HG03135 (cell line): Measurements from ENCODE around the gene RUSC1.
"Not testable (repeated sequence)": the region's sequence is repeated elsewhere in the genome, so short reads cannot be mapped to it uniquely, and the experiment has no call there.

Experiments
- ATAC-seq: cut with Tn5 transposase; IDR thresholded peaks from one replicate; pipeline ENCODE4 v1.9.1; 2021; ENCODE audit warnings: mild to moderate bottlenecking, moderate library complexity; ENCODE audit not compliant: unreplicated experiment

RUSC1 gene

DNA sequence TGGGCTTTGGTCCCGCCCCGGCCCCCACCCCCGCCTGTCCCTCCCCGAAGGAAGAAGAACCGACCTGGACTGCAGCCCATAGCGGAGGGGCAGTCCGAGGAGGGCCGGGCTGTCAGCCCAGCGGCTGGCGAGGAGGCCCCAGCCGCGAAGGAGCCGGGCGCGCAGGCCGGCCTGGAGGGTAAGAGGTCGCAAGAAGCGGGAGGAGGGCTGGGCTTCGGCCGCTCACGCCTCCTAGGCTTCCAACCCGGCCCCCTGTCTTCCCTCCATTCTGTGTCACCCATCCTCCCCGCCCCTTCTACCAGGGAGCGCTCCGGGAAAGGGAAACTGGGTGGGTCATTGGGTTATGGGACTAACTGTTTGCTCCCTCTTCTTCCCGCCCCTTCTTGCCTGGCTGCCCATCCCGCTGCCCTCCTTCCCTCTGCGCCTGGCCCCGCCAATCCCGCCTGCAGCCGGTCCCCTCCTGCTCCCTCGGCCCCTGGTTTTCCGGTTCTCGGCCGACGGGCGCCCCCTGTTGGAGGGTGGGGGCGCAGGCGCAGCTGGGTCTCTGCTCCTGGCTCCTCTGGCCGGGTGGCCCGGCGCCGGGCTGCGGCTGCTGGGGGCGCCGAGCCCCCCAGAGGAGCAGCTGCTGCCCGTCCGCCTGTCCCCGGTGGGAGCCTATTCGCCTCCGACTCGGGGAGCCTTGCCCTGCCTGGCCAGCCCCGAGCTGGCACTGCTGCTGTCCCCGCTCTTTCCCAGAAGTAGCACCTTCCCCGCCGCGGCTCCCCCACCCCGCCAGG lies 2.4 kb downstream of the RUSC1 start:
- peak; percentile 43 for ATAC-seq

DNA sequence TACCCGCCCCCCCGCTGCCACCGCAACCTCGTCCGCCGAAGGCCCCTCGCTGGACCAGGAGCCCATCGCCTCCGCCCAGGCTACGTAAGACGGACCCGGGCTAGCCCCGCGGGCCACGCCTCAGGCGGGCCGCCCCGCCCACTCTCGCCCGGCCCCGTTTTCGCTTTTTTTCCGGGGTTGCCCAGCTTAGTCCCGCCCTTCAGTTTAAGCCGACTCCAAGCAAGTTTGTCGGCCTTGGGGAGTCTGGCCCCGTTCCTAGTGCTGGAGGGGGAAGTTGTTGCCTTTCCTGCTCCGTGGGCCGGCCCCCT lies 3.0 kb downstream of the RUSC1 start:
- peak; percentile 38 for ATAC-seq

DNA sequence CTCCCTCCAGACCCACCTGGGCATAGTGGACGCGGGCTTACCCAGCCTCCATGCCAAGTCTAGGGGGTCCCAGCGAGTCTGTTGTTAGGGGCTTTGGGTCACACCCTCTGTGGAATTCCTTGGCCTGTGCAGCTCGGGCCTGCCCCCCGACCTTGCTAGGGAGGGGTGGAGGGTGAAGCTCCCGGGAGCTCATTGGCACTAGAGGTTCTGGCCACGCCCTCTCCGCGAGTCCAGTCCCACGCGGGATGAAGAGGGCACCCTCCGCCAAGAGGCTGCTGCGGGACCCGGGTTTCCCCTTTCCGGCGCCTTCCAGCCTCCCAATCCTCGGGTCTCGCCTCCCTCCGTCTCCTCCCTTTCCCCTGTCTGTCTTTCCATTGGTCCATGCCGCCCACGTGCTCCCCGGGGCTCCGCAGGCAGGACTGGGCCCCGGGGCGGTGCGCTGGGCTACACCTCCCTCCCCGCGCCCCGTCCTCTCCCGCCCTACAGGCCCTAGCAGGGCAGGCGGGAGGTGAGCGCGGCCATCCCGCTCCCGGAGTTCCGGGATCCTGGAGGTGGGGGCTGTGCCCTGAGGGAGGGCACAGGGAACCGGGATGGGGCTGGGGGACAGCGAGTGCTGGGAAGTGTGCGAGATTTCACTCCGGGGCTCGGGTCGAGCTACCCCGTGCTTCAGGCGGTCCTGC lies 3.5 kb downstream of the RUSC1 start:
- ATAC-seq: peak; percentile 53

DNA sequence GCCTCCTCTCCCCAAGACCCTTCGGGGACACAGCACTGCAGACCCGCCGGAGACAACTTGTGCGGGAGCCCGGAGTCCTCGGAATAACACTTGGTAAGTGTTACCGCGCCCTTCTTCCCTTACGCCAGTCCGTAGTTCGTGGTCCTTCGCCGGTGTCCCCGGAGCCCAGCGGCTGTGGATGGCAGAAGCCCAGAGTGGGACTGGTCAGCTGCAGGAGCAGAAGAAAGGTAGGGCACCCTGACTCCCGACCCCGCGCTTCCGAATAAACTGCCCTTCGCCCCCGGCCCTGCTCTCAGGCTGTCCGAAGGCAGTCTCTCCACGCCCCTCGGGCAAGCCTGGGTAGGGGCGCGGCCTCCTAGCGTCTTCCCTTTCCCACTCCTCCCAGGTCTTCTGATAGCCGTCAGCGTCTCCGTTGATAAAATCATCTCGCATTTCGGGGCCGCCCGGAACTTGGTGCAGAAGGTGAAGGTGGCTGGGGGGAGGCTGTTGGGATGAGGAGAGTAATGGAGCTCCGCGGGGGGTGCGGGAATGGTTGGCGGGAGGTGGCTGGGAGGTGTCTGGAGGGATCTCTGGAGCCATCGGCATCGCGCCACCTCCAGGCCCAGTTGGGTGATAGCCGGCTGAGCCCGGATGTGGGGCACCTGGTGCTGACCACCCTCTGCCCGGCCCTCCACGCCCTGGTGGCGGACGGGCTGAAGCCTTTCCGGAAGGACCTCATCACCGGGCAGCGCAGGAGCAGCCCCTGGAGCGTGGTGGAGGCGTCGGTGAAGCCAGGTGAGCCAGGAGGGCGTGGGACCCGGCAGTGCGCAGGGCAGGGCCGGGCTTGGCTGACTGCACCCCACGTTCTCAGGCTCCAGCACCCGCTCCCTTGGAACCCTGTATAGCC lies 4.3 kb downstream of the RUSC1 start:
- no peak for ATAC-seq

DNA sequence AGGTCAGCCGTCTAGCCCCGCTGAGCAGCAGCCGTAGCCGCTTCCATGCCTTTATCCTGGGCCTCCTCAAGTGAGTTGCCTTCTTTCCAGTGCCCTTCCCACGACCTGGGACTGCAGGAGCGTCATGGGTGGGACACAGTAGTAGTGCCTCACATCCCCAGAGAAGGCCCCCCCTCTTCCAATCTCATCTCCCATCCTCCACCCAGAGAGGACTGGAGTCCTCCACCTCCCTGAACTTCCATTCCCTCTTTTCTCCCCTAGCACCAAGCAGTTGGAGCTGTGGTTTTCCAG lies 4.9 kb downstream of the RUSC1 start:
- ATAC-seq: no peak

GRCh38 chr1:155326020-155326526 lies 5.4 kb downstream of the RUSC1 start:
- ATAC-seq: no peak

DNA sequence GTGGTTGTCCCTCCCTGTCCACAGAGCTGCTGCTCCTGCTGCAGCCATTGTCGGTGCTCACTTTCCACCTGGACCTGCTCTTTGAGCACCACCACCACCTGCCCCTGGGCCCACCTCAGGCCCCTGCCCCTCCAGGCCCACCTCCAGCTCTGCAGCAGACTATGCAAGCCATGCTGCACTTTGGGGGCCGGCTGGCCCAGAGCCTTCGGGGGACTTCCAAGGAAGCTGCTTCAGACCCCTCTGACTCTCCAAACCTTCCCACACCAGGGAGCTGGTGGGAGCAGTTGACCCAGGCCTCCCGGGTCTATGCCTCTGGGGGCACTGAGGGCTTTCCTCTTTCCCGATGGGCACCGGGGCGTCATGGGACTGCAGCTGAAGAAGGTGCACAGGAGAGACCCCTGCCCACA lies 5.9 kb downstream of the RUSC1 start:
- no peak for ATAC-seq

DNA sequence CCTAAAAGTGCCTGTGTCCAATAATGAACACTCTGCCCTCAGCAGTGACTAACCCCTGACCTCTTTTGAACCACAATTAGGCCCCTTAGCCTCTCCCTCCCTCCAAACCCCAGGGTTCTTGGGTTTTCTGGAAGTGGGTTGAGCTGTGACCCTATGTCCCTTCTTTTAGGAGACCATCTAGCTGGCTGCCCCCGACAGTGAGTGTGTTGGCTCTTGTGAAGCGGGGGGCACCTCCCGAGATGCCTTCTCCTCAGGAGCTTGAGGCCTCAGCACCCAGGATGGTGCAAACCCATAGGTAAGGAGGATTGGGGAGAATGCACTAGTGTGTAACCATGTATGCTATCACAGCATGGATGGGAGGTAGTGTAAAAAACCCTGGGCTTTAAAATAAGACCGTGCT lies 7.3 kb downstream of the RUSC1 start:
- no peak for ATAC-seq

GRCh38 chr1:155328856-155329255 lies 8.2 kb downstream of the RUSC1 start:
- ATAC-seq: not testable (repeated sequence)

- no peak for ATAC-seq
Observed at GRCh38 chr1:155329980-155330598, 9.4 kb downstream of the RUSC1 start.

- ATAC-seq: no peak
Observed at GRCh38 chr1:155334962-155335361, 14.3 kb downstream of the RUSC1 start.

DNA sequence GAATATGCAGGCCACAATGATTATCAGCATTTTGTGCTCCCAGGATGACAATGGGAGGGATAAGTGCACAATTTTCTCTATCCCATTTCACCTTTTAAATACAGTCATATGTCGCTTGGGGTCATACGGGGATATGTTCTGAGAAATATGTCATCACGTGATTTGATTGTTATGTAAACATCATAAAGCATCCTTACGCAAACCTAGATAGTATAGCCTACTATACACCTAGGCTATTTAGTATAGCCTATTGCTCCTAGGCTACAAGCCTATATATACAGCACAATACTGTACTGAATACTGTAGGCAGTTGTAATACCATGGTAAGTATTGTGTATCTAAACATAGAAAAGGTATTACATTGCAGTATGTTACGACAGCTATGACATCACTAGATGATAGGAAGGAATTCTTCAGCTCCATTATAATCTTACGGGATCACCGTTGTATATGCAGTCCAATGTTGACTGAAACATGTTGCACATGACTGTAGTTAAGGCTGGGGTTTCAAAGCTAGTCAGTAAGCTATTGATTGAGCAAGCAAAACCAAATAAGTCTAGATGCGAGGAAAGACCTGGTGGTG lies 18.9 kb downstream of the RUSC1 start:
- ATAC-seq: no peak

DNA sequence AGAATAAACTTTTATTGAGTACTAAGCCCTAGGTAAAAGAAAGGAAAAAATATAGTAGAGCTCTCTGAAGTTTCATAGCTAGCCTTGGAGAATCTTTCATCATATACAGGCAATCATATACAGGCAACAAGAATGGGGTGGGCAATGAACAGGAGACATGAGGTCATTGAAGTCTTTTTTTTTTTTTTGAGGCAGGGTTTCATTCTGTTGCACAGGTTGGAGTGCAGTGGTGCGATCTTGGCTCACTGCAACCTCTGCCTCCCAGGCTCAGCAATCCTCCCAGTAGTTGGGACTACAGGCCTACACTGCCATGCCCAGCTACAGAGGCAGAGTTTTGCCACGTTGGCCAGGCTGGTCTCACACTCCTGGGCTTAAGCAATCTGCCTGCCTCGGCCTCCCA lies 22.1 kb downstream of the RUSC1 start:
- ATAC-seq: no peak

DNA sequence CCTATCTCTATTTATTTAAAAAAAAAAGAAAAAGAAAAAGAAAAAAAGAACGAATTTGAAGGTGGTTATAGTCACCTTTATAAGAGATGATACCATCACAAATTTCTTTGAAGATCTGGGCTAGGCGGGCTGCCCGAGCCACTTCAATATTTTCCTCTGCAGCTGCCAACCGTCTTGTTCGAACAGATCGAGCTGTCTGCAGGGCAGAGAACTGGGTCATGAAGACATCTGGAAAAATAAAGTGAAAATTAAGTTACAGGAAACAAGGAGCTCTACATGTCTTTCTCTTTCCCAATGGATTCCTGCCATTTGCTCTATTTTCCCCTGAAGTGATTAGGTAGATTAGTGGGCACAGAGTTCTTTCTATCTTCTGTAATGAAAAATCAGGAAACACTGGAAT lies 31.9 kb downstream of the RUSC1 start:
- no peak for ATAC-seq

DNA sequence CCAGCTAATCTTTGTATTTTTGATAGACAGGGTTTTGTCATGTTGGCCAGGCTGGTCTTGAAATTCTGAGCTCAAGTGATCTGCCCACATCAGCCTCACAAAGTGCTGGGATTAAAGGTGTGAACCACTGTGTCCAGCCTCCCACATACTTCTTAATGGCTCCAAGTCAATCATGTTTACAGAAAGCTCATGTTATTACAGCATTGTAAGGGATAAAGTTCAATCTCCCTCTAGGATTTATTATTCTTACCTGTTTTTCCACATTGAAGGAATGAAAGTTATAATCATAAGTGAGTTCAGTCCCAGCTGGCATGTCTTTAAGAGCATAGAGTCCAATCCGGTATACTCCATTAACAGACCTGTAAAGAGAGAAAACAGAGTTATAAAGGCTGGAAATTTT lies 39.4 kb downstream of the RUSC1 start:
- no peak for ATAC-seq

DNA sequence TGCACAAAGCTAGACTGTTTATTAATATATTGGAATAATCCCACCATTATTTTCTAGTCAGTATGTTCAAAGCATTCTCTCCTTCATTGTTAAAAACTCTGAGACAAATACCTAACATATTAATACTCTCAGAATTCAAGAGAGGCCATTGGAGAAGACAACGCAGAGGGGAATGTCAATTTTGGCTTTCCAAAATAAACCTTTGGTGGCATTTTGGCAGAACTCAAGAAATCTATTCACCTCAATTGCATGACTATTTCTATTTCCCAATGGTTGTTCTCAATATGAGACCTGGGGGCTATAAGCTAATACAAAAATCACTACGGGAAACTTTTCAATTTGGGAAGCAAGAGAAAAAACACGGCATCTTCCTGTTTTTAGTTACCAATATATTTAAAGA lies 58.5 kb downstream of the RUSC1 start:
- ATAC-seq: no peak

- no peak for ATAC-seq
Observed at GRCh38 chr1:155379631-155380090, 59.0 kb downstream of the RUSC1 start.
